Bronchial smooth muscle cell (primary cell): Measurements from ENCODE around the gene SLC9A3. TPM values are rescaled to one million over a fixed set of nuclear protein-coding genes. Genes with fewer than 3 reads are reported as not detected.

ENCODE experiments used
- total RNA-seq: library from RNA; depleted of rRNA; stranded (reverse); fragments of >200 nt; gene quantifications from 2 replicates; pipeline ENCODE4 v1.2.1, GENCODE V29; 2014

Gene SLC9A3
- total RNA-seq: 0.17 and 0.47 TPM in 2 replicates

DNA sequence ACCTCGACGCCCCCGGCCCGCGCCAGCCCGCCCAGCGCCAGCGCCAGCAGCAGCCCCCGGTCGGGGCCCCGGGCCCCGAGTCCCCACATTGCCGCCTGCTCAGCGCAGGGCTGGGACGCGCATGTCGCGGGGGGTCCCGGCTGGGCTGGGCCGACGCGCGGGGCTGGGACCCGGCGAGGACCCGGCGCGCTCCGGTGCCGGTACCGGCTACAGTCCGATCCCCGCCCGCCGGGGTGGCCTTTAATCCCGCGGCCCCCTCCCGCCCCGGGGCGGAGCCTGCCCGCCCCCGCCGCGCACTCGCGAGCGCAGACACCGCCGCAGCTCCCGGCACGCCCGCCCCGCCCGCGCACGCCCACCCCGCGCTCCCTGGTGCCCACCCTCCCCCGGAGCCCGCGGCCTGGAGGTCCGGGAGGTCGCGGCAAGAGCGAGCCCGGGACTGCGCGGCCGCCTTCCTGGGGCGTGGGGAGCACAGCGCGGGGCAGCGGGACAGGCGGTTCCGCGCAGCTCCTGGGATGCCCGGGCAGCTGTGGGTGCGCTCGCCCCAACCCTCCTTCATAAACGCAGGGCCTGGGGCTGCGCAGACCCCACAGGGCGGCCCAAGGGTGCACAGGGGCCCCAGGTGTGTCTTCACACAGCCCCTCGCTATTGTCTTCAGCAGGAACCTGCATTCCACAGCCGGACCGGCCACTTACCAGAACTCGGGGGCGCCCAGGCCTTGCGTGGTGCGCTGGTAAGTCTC, at the start of gene SLC9A3:
Gene SLC9A3, minus strand, starts transcription at position 216 of the 739 bp plus-strand sequence.

DNA sequence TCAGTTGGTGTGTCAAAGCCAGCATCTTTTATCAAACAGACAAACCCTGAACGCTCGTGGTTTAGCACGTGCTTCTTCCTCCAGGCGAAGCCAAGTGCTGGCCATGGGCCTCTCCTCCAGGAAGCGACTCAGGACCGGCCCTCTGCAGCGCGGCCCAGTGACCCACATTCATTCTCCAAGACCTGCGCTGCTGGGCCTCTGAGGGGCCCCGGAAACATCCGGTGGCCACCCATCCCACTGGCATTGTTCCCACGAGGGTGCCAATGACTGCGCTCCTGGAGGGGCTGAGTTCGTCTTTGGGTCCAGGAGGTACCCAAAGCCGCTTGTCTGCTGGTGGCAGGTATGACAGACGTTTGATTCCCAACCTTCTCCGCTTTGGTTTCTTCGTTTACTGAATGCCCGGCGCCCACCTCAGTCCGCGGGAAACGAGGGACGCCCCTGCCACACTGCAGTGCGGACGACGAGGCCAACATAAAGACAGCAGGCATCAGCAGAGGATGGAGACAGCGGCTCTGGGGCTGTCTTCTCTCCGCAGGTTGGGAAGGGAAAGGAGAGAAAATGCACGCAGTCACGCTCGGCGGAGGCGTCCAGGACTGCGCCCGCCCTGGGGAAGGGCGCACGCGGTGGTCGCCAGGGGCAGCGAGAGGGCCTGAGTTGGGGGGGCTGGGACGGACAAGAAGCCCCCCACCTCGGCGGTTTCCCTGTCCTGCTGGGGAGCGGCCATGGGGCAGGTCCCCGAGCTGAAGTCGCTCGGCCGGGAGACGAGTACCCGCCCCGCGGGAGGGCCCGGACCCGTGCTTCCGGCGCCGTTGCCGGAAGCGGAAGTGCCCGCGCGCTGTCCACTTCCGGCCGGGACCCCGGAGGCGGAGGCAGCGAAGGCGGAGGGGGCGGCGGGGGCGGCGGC, 81.7 kb downstream of the SLC9A3 start, which contains the start of gene EXOC3:
Gene EXOC3, plus strand, starts transcription at position 842 of the 904 bp plus-strand sequence. CDS start 3,030 bp downstream, outside the sequence.

Other genes with a start within 250 kb of the SLC9A3 start
- 23.8 and 29.2 TPM in 2 replicates for gene AHRR, start 202.7 kb downstream of the SLC9A3 start, total RNA-seq
- gene EXOC3, start 81.3 kb downstream of the SLC9A3 start, total RNA-seq: 53.0 and 68.0 TPM in 2 replicates
- gene CEP72, start 87.9 kb upstream of the SLC9A3 start, total RNA-seq: 1.4 and 1.5 TPM in 2 replicates
- gene TPPP, start 168.9 kb upstream of the SLC9A3 start, total RNA-seq: under 0.01 and 0.09 TPM in 2 replicates